Hypothalamus (tissue), 51 donors: Measurements from ENCODE around the gene ADAMTSL5.
"Not testable (repeated sequence)": the region's sequence is repeated elsewhere in the genome, so short reads cannot be mapped to it uniquely, and the experiment has no call there.

Source experiments
- DNase-seq, 51 donors: peaks; one replicate each; lab custom pipeline; 2025; lab: John Stamatoyannopoulos, UW

Gene ADAMTSL5

GRCh38 chr19:1514295-1514661, 1.5 kb upstream of the ADAMTSL5 start:
- DNase-seq, result no peak

GRCh38 chr19:1513499-1514294, 878 bp upstream of the ADAMTSL5 start:
- DNase-seq, result peak in 1 of 51 donors; percentile 6

- no peak for DNase-seq
Measured at GRCh38 chr19:1511318-1512317, 1.2 kb downstream of the ADAMTSL5 start.

GRCh38 chr19:1510807-1511206, 2.0 kb downstream of the ADAMTSL5 start:
- no peak for DNase-seq

- no peak for DNase-seq
Measured at GRCh38 chr19:1510442-1510806, 2.4 kb downstream of the ADAMTSL5 start.

GRCh38 chr19:1509602-1510441, 3.0 kb downstream of the ADAMTSL5 start:
- no peak for DNase-seq

- no peak for DNase-seq
Measured at GRCh38 chr19:1508507-1508856, 4.3 kb downstream of the ADAMTSL5 start.

GRCh38 chr19:1507763-1508506, 4.9 kb downstream of the ADAMTSL5 start:
- DNase-seq, result peak; percentile 53 to 96 (median 89)

GRCh38 chr19:1507192-1507660, 5.6 kb downstream of the ADAMTSL5 start:
- peak in 1 of 51 donors; percentile 37 for DNase-seq

GRCh38 chr19:1505991-1506881, 6.6 kb downstream of the ADAMTSL5 start:
- no peak for DNase-seq

- no peak for DNase-seq
Measured at GRCh38 chr19:1505012-1505411, 7.8 kb downstream of the ADAMTSL5 start.

- no peak for DNase-seq
Measured at GRCh38 chr19:1503925-1504773, 8.7 kb downstream of the ADAMTSL5 start.

GRCh38 chr19:1503089-1503924, 9.5 kb downstream of the ADAMTSL5 start:
- peak in 36 of 51 donors; percentile 5 to 73 (median 24) for DNase-seq

GRCh38 chr19:1502433-1503088, 10.3 kb downstream of the ADAMTSL5 start:
- no peak for DNase-seq

GRCh38 chr19:1501200-1501595, 11.6 kb downstream of the ADAMTSL5 start:
- no peak for DNase-seq

- not testable (repeated sequence) for DNase-seq
Measured at GRCh38 chr19:1499231-1499630, 13.6 kb downstream of the ADAMTSL5 start.
